Stimulated activated CD4-positive, alpha-beta T cell treated with anti-CD3 and anti-CD28 coated beads, Interleukin-2, amount 100 ng/mL, for 24 hours (primary cell): ENCODE results near the gene MAST4.
A peak's percentile ranks its signal among the peaks of the same experiment; 100 is the strongest.
"Not testable (repeated sequence)": the region's sequence is repeated elsewhere in the genome, so short reads cannot be mapped to it uniquely, and the experiment has no call there.

Experiments
- DNase-seq, 2 donors: peaks; one replicate each; pipeline ENCODE4 v3.0.0-alpha.2; 2020

MAST4 gene

GRCh38 chr5:66818304-66818934 is 222.2 kb downstream of the MAST4 start:
- DNase-seq, result no peak

DNA sequence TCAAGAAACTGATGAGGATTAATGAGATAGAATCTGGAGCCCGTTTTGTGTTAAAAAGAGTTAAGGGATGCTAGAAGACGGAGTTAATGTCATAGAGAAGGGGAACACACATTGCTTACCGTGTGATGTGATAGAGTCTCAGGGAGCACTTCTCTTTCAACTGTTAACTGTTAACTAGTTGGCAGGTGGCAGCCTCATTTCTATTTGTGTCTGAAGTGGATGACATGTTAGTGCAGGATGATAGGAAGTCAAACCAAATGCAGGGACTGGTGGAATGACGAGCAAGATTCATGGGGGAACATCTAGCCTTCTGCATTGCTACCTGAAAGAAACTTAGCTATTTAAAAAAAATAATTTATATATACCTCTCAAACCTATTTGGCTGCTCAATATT is 222.7 kb downstream of the MAST4 start:
- DNase-seq, result no peak

DNA sequence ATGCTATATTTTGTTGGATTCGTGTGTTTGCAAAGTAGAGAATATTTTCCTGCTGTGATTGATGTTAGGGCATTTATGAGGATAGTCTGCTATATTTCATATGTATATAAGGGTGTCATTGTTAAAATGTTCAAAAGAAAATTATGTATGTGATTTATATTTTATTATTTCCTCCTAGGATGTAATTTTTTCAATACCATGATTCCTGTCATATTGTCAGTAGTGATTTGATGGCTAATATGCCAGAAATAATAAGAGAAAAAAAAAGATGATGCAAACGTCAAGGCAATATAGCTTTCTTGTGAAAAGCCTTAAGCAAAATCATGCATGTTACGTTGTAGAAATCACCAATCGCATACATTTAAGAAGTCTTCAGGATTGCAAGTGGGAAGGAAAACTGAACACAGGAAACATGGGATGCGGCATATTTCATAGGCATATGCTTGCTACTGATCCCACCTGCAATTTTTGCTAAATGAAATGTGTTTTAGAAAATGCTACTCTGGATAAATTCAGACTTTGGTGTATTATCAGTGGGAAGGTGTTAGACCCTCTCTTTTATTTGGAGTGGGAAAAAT is 224.5 kb downstream of the MAST4 start:
- DNase-seq, result no peak

- DNase-seq, result peak; percentile 27 to 35
These were observed 225.7 kb downstream of the MAST4 start for GRCh38 chr5:66821688-66822429.

GRCh38 chr5:66822906-66823305 is 226.7 kb downstream of the MAST4 start:
- not testable (repeated sequence) for DNase-seq

DNA sequence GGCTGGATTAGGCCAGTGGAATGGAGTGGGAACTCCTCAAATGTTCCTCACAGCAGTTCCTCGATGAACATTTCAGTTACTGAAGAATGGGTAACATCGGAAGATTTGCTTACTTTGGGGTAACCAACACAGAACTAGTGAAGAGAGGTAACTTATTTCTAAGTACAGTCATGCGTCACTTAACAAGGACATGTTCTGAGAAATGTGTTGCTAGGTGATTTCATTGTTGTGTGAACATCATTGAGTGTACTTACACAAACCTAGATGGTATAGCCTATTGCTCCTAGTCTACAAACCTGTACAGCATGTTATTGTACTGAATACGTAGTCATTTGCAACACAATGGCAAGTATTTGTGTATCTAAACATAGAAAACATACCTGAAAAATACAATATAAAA is 228.3 kb downstream of the MAST4 start:
- no peak for DNase-seq

DNA sequence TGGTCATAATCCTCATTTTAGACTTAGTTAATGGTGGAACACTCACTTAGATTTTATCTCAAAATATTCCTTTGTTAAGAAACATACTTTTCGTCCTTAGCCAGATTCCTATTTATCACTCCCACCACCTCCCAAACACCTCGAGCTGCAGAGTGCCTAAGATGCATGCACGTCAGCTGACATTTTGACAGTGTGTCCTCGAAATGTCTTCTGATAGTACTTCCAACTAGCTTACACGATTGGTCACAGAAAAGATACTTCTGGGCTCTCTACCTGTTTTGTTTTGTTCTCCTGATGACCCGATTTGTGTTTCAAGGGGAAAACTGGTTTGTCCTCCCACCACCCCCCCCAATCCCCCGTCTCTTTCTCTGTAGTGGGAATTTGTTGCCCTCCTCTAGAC is 230.1 kb downstream of the MAST4 start:
- DNase-seq, result no peak

- no peak for DNase-seq
These were observed 230.5 kb downstream of the MAST4 start for GRCh38 chr5:66826696-66827095.

- no peak for DNase-seq
These were observed 231.9 kb downstream of the MAST4 start for GRCh38 chr5:66828046-66828547.

DNA sequence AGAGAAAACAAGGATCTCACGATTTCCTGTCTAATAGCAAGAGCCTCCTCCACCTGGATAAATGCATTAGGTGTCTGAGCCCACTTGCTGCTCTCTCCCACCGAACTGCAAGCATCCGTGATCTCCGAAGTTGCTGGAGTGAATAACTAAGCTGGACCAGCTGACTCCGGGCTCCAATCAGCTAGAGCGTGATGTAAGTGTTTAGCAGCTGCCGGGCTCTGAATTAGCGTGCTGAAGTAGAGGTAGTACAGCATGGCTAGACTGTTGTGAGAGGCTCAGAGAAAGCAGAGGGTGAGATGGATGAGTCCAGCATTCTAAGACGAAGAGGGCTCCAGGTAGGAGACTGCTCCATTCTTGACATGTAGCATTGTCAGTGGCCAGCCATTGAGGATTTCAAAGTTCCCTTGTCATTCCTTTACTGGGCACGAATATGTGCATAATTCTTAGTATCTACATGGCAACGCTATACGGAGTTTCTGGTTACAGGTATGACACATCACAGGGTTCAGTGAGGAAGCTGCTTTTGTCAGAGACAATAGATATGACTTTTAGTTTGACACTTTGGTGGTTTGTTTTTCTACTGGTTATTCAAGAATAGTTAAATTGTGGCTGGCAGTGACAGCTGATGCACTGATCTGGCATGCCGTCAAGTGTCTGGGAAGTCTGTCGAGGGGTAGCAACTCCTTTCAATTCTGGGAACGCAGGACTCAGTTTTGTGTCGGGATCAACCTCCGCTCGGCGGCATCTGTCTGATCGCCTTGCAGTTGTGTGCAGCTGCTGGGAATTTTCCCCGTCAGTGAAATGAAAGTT is 232.6 kb downstream of the MAST4 start:
- DNase-seq, result peak; percentile 46 to 50

GRCh38 chr5:66829358-66829674 is 233.1 kb downstream of the MAST4 start:
- no peak for DNase-seq

DNA sequence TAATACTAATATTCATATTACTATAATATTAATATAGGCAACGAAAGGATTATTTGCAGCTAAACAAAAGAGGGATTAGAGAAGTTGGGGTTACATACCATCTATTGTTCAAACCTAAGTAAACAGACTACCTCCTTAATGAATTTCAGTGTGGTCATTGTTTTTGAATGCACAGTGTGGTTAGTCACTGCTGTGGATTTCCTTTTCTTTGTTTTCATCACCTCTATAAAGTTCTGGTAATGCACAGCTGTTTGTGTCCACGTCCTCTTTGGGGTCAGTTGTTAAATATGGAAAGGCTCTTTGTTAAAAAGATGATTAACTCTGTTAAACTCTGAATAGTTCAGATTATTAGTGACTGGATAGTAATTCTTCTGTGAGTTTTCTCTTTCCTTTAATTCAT is 233.6 kb downstream of the MAST4 start:
- no peak for DNase-seq

DNA sequence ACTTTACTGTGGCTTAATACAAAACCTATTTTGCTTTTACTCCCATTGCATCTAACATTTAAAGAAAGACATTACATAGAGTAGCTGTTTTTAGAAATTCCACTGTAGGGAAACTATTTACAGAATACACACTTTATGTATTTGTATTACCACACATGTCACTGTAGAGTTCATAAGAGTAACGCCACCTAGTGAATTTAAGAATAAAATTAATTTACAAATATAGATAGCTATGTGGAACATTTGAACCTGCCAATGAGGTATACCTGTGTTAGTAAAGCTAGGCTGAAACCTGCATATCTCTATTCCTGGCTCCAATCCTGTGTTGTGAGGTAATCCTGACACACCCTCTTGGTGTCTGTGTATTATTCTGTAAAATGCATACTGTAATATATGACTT is 234.4 kb downstream of the MAST4 start:
- no peak for DNase-seq

- DNase-seq, result no peak
These were observed 243.5 kb downstream of the MAST4 start for GRCh38 chr5:66839636-66840185.

- DNase-seq, result peak in 1 of 2 donors; percentile 21
These were observed 244.4 kb downstream of the MAST4 start for GRCh38 chr5:66840511-66841013.

GRCh38 chr5:66841264-66841663 is 245.1 kb downstream of the MAST4 start:
- DNase-seq, result no peak

- DNase-seq, result no peak
These were observed 246.3 kb downstream of the MAST4 start for GRCh38 chr5:66842540-66842939.

- no peak for DNase-seq
These were observed 246.9 kb downstream of the MAST4 start for GRCh38 chr5:66843065-66843464.

GRCh38 chr5:66848749-66849641 is 252.8 kb downstream of the MAST4 start:
- no peak for DNase-seq

- DNase-seq, result no peak
These were observed 253.6 kb downstream of the MAST4 start for GRCh38 chr5:66849803-66850202.

- no peak for DNase-seq
These were observed 254.3 kb downstream of the MAST4 start for GRCh38 chr5:66850354-66851075.
